Kidney (tissue), 14 donors: ENCODE data around the gene PCARE. TPM values are rescaled to one million over a fixed set of nuclear protein-coding genes. Genes with fewer than 3 reads are reported as not detected.

ENCODE experiments used
- DNase-seq, 5 donors: peaks; one replicate each; pipeline ENCODE4 v3.0.0-alpha.2; 2013 to 2020
- FAIRE-seq: peaks from 2 replicates; lab custom pipeline; 2012; peaks lifted over from hg19 to GRCh38; lab: Jason Lieb, UNC
- H3K27ac ChIP-seq, 2 donors: one replicate each; pipeline ENCODE4 v1.7.0; 2013; ENCODE audit warnings: low read depth in 2 of 2, low read length in 2 of 2, inconsistent platforms in 1 of 2
- H3K27me3 ChIP-seq: one replicate; pipeline ENCODE4 v1.7.1; 2013; ENCODE audit warnings: low read length, inconsistent platforms; ENCODE audit not compliant: control insufficient read depth, insufficient read depth
- H3K36me3 ChIP-seq, 3 donors: one replicate each; pipeline versions ENCODE4 v1.7.0 to v1.7.1; 2013; ENCODE audit warnings: low read length in 3 of 3, control low read depth in 1 of 3, inconsistent platforms in 1 of 3; ENCODE audit not compliant: insufficient read depth in 3 of 3, control insufficient read depth in 2 of 3
- H3K4me1 ChIP-seq, 3 donors: one replicate each; pipeline versions ENCODE4 v1.7.0 to v1.7.1; 2013; ENCODE audit warnings: low read length in 3 of 3, inconsistent platforms in 1 of 3, low read depth in 1 of 3; ENCODE audit not compliant: control insufficient read depth in 2 of 3, insufficient read depth in 2 of 3
- H3K4me3 ChIP-seq, 3 donors: one replicate each; pipeline versions ENCODE4 v1.7.0 to v1.8.1; 2013; ENCODE audit warnings: low read length in 3 of 3, control low read depth in 1 of 3, inconsistent platforms in 1 of 3
- H3K9ac ChIP-seq, 3 donors: one replicate each; pipeline versions ENCODE4 v1.7.0 to v1.7.1; 2013; ENCODE audit warnings: low read length in 3 of 3, control low read depth in 1 of 3, inconsistent platforms in 1 of 3
- H3K9me3 ChIP-seq, 3 donors: one replicate each; pipeline versions ENCODE4 v1.7.0 to v1.7.1; 2013; ENCODE audit warnings: low read length in 3 of 3, control low read depth in 1 of 3, inconsistent platforms in 1 of 3; ENCODE audit not compliant: control insufficient read depth in 2 of 3, insufficient read depth in 1 of 3
- CTCF ChIP-seq: IDR thresholded peaks from 3 replicates; pipeline ENCODE4 v1.5.1; 2012; ENCODE audit warnings: mild to moderate bottlenecking, moderate library complexity, borderline replicate concordance; ENCODE audit not compliant: insufficient read depth; ENCODE audit errors: extremely low read depth
- intact Hi-C: fragments of 100-400 bp; cut with DNase I; formaldehyde crosslinking; loops from one replicate; pipeline ENCODE4 v1.11.1; 2022
- polyA plus RNA-seq: library from polyadenylated mRNA; stranded (reverse); fragments of 350-450 nt; fragmentation: Illumina TruSeq; extraction: RNeasy Lipid Tissue Mini Kit (QIAGEN cat#74804); gene quantifications from one replicate; pipeline ENCODE4 v1.2.3, GENCODE V29; 2014; ENCODE audit warnings: low read depth, low replicate concordance; ENCODE audit not compliant: insufficient read depth
- total RNA-seq: library from RNA; stranded (reverse); fragmentation: NEBNext Ultra II Directional; extraction: Animal tissue kit (Norgen Biotek cat#: 25700); gene quantifications from one replicate; pipeline ENCODE4 v1.2.1, GENCODE V29; 2021
- donor health status: control.
- donor health status: control.
- donor health status: control.
- donor health status: control.
- donor health status: control.
- donor health status: DM: yes; HTN: yes; CAD: no.
- donor health status: Normal renal cell carcinoma (clear cell type).

PCARE gene
- total and polyA plus RNA-seq, 2 donors from 2014 or later = 1.3 TPM; not detected in 1

GRCh38 chr2:29040552-29040951 is 33.8 kb downstream of the PCARE start:
- Histone ChIP-seq H3K9me3 (no peaks in the 10 kb centered on the region), H3K27me3 (no peaks in the 10 kb centered on the region), H3K27ac (no peak overlapping the region), H3K4me1 (no peaks in the 10 kb centered on the region), H3K9ac (no peak overlapping the region), H3K36me3 (no peaks in the 10 kb centered on the region), H3K4me3 (no peak overlapping the region)
- intact Hi-C loops = no loop called here
- DNase-seq = no peak
- no peak for TF ChIP-seq CTCF
- FAIRE-seq = no peak

GRCh38 chr2:29039718-29040480 is 34.4 kb downstream of the PCARE start:
- intact Hi-C loops = no loop called here
- Histone ChIP-seq H3K27me3 (no peaks in the 10 kb centered on the region), H3K9ac (no peak overlapping the region), H3K27ac (no peak overlapping the region), H3K4me3 (no peak overlapping the region), H3K4me1 (no peaks in the 10 kb centered on the region), H3K36me3 (no peaks in the 10 kb centered on the region), H3K9me3 (no peaks in the 10 kb centered on the region)
- no peak for TF ChIP-seq CTCF
- FAIRE-seq = no peak
- no peak for DNase-seq

- FAIRE-seq (no peak), DNase-seq (no peak)
- intact Hi-C loops = no loop called here
- no peak for TF ChIP-seq CTCF
- no peak overlapping the region for H3K9ac ChIP-seq
- no peak overlapping the region for H3K27ac ChIP-seq
- no peak overlapping the region for H3K4me3 ChIP-seq
- H3K4me1 ChIP-seq = no peaks in the 10 kb centered on the region
- no peaks in the 10 kb centered on the region for H3K36me3 ChIP-seq
- no peaks in the 10 kb centered on the region for H3K9me3 ChIP-seq
- no peaks in the 10 kb centered on the region for H3K27me3 ChIP-seq
These were observed 39.1 kb downstream of the PCARE start for GRCh38 chr2:29035016-29035745.
